Measurements from ENCODE around the gene LYL1. TPM values are rescaled to one million over a fixed set of nuclear protein-coding genes. Genes with fewer than 3 reads are reported as not detected.

LYL1 gene
- total and polyA plus RNA-seq, 2 of the 13 experiments (the other 11 are each of a cell fraction or from before 2014, with no cell fraction given) = 0.75 to 0.92 TPM

GRCh38 chr19:13072188-13072908 lies 30.3 kb downstream of the LYL1 start:
- peaks cover 20% of the 10 kb centered on the region for H3K4me1 ChIP-seq (ENCODE audit: insufficient read depth, low read length)
- peaks cover 12 to 44% of the 10 kb centered on the region in 2 experiments; a peak in 4 of 5 replicates for H3K36me3 ChIP-seq (replicated peaks in 1 of 2; ENCODE audit: control insufficient read depth in 1 of 2, insufficient read depth in 2 of 2, low read length in 2 of 2)
- no peak for TF ChIP-seq TRIM24 (CRISPR knock-in tag; IDR thresholded peaks at IDR 0.05)
- 0 out of 2 replicates have a peak, but pooled peaks have one; percentile 5 for TF ChIP-seq STAG1 (CRISPR knock-in tag; IDR thresholded peaks at IDR 0.05)
- 100% methylated on average over 7 of the region's 9 CpGs for WGBS (ENCODE audit: low lambda C conversion rate)
- ChIA-PET POLR2A (no interaction called here), CTCF (ENCODE audit: low intra/inter-chr PET ratio, low total read pairs) (no interaction called here)
- no peaks in the 10 kb centered on the region for H3K79me2 ChIP-seq (ENCODE audit: insufficient read depth, low read length)
- ATAC-seq (no peak), DNase-seq (ENCODE audit: low spot score) (no peak), FAIRE-seq (no peak)
- intact Hi-C loops (cut with micrococcal nuclease; ENCODE audit: unreplicated experiment) (no loop called here), in situ Hi-C loops (cut with HindIII; ENCODE audit: extremely low pct_ligation_motif_present, low pct_unique_long_range_greater_than_20kb) (no loop called here)
- H2AFZ ChIP-seq (ENCODE audit: low read length) = no peak overlapping the region
- no peak overlapping the region for H3K4me2 ChIP-seq (ENCODE audit: low read depth, low read length)
- BruUV-seq (replicated peaks) = no TSS peak
- no peak overlapping the region for H3K4me3 ChIP-seq (replicated peaks in 1 of 3; ENCODE audit: insufficient read depth in 1 of 3, low read depth in 2 of 3, low read length in 3 of 3)
- H4K20me1 ChIP-seq (ENCODE audit: insufficient read depth, low read length) = no peaks in the 10 kb centered on the region
- H3K9ac ChIP-seq (ENCODE audit: insufficient read depth, low read depth, low read length) = no peak overlapping the region
- no peaks in the 10 kb centered on the region for H3K9me3 ChIP-seq (ENCODE audit: low read length)
- H3K27me3 ChIP-seq (ENCODE audit: control insufficient read depth in 1 of 2, insufficient read depth in 2 of 2, low read length in 2 of 2) = no peaks in the 10 kb centered on the region
- H3K27ac ChIP-seq (ENCODE audit: extremely low read length, insufficient read depth, low read length) = no peak overlapping the region

- Histone ChIP-seq H3K27me3 (ENCODE audit: control insufficient read depth in 1 of 2, insufficient read depth in 2 of 2, low read length in 2 of 2) (no peaks in the 10 kb centered on the region), H3K9me3 (ENCODE audit: low read length) (no peaks in the 10 kb centered on the region), H3K79me2 (ENCODE audit: insufficient read depth, low read length) (peaks cover 2% of the 10 kb centered on the region), H3K4me2 (ENCODE audit: low read depth, low read length) (no peak overlapping the region), H3K27ac (ENCODE audit: extremely low read length, insufficient read depth, low read length) (no peak overlapping the region), H3K36me3 (replicated peaks in 1 of 2; ENCODE audit: control insufficient read depth in 1 of 2, insufficient read depth in 2 of 2, low read length in 2 of 2) (peaks cover 12 to 37% of the 10 kb centered on the region in 2 experiments; a peak in 4 of 5 replicates), H2AFZ (ENCODE audit: low read length) (no peak overlapping the region), H4K20me1 (ENCODE audit: insufficient read depth, low read length) (no peaks in the 10 kb centered on the region), H3K4me3 (replicated peaks in 1 of 3; ENCODE audit: insufficient read depth in 1 of 3, low read depth in 2 of 3, low read length in 3 of 3) (no peak overlapping the region), H3K4me1 (ENCODE audit: insufficient read depth, low read length) (peaks cover 26% of the 10 kb centered on the region), H3K9ac (ENCODE audit: insufficient read depth, low read depth, low read length) (no peak overlapping the region)
- CTCF ChIA-PET (ENCODE audit: low intra/inter-chr PET ratio, low total read pairs) = no interaction called here
- intact Hi-C loops (cut with micrococcal nuclease; ENCODE audit: unreplicated experiment) = no loop called here
- no peak for TF ChIP-seq ETV6 (CRISPR knock-in tag; conservative IDR thresholded peaks at IDR 0.05)
- no peak for TF ChIP-seq ZNF572 (CRISPR knock-in tag; IDR thresholded peaks at IDR 0.05)
- no peak for TF ChIP-seq KLF12 (CRISPR knock-in tag; IDR thresholded peaks at IDR 0.05; ENCODE audit: borderline replicate concordance)
- TF ChIP-seq REXO4 (CRISPR knock-in tag; IDR thresholded peaks at IDR 0.05; ENCODE audit: borderline replicate concordance) = no peak
- TF ChIP-seq KMT2A (CRISPR knock-in tag; IDR thresholded peaks at IDR 0.05) = no peak
- no peak for TF ChIP-seq ZFP36 (IDR thresholded peaks at IDR 0.05; ENCODE audit: borderline replicate concordance, low read depth, low read length, partially characterized antibody)
- TF ChIP-seq ZNF263 (CRISPR knock-in tag; IDR thresholded peaks at IDR 0.05) = no peak
- no peak for TF ChIP-seq MTF1 (CRISPR knock-in tag; IDR thresholded peaks at IDR 0.05)
- no peak for TF ChIP-seq SALL2 (CRISPR knock-in tag; IDR thresholded peaks at IDR 0.05)
- TF ChIP-seq JUND (CRISPR knock-in tag; IDR thresholded peaks at IDR 0.05) = no peak
- TF ChIP-seq ZNF740 (CRISPR knock-in tag; IDR thresholded peaks at IDR 0.05) = no peak
- TF ChIP-seq ZNF446 (CRISPR knock-in tag; IDR thresholded peaks at IDR 0.05) = no peak
- no peak for TF ChIP-seq MBD4 (IDR thresholded peaks at IDR 0.05; ENCODE audit: borderline replicate concordance, low read length)
- TF ChIP-seq TIGD3 (CRISPR knock-in tag; IDR thresholded peaks at IDR 0.05; ENCODE audit: borderline replicate concordance) = no peak
- DNase-seq (ENCODE audit: low spot score) (no peak), FAIRE-seq (no peak), ATAC-seq (no peak)
- WGBS (ENCODE audit: low lambda C conversion rate) = 94% methylated on average over 8 of the region's 9 CpGs
- BruUV-seq (replicated peaks) = no TSS peak
- POLR2A ChIA-PET = no interaction called here
- in situ Hi-C loops (cut with HindIII; ENCODE audit: extremely low pct_ligation_motif_present, low pct_unique_long_range_greater_than_20kb) = no loop called here
Measured at GRCh38 chr19:13071444-13072187, 31.0 kb downstream of the LYL1 start.
